GM23248 (cell line): Measurements from ENCODE around the gene FDPS.

Experiments
- EZH2 ChIP-seq: fragments of 200-600 bp; sonication (generic); IDR thresholded peaks from 2 replicates; pipeline ENCODE4 v1.6.1; 2018; ENCODE audit warnings: antibody characterized with exemption, mild to moderate bottlenecking; ENCODE audit not compliant: insufficient read depth, poor library complexity, severe bottlenecking
- EZH2phosphoT487 ChIP-seq: fragments of 200-600 bp; sonication (generic); IDR thresholded peaks from 2 replicates; pipeline ENCODE4 v1.6.1; 2018; ENCODE audit warnings: antibody characterized with exemption, moderate library complexity, mild to moderate bottlenecking, low read depth; ENCODE audit not compliant: insufficient read depth

GRCh38 chr1:155339515-155340097 lies 30.9 kb downstream of the FDPS start:
- TF ChIP-seq EZH2phosphoT487 (no peak), EZH2 (no peak)
